Thoracic aorta (tissue), 2 donors: Measurements from ENCODE around the gene TEDC1. TPM values are rescaled to one million over a fixed set of nuclear protein-coding genes. Genes with fewer than 3 reads are reported as not detected.

Experiments
- ATAC-seq: fragments of 150-250 bp; one replicate; pipeline ENCODE4 v1.8.0; 2017; ENCODE audit warnings: low read depth; ENCODE audit not compliant: insufficient number of reproducible peaks, low FRiP score
- DNase-seq: peaks from one replicate; pipeline ENCODE4 v3.0.0-alpha.2; 2020; ENCODE audit warnings: low spot score
- H3K27ac ChIP-seq, 2 donors: fragments of 200-600 bp; sonication (generic); 1 replicate in 1 of 2; 2 replicates in 1 of 2; pipeline ENCODE4 v1.5.1; 2016; ENCODE audit warnings: mild to moderate bottlenecking in 2 of 2, moderate library complexity in 2 of 2
- H3K27me3 ChIP-seq: fragments of 200-600 bp; sonication (generic); replicated peaks from 2 replicates; pipeline ENCODE4 v1.6.0; 2016; ENCODE audit warnings: mild to moderate bottlenecking; ENCODE audit not compliant: insufficient read depth
- H3K36me3 ChIP-seq: fragments of 200-600 bp; sonication (generic); one replicate; pipeline ENCODE4 v1.5.1; 2016
- H3K4me1 ChIP-seq, 2 donors: fragments of 200-600 bp; sonication (generic); 1 replicate in 1 of 2; 2 replicates in 1 of 2; pipeline versions ENCODE4 v1.5.1 to v1.6.0; 2016; ENCODE audit warnings: low read depth in 2 of 2, mild to moderate bottlenecking in 1 of 2; ENCODE audit not compliant: control insufficient read depth in 1 of 2
- H3K4me3 ChIP-seq: fragments of 200-600 bp; sonication (generic); 2 replicates; pipeline ENCODE4 v1.5.1; 2016; ENCODE audit warnings: mild to moderate bottlenecking
- H3K9me3 ChIP-seq: fragments of 200-600 bp; sonication (generic); 2 replicates; pipeline ENCODE4 v1.5.1; 2016
- total RNA-seq, 2 donors: library from RNA; depleted of rRNA; stranded (reverse); fragments of >200 nt; gene quantifications; one replicate each; pipeline versions ENCODE4 v1.1.0 to v1.2.3, GENCODE V29; 2016
- TF ChIP-seq, protein P1 (sequence below): fragments of 200-600 bp; sonication (generic); IDR thresholded peaks from one replicate; pipeline ENCODE4 v1.5.1; 2019; ENCODE audit warnings: antibody characterized with exemption

TEDC1 gene
- total RNA-seq, 2 donors from 2014 or later = 7.8 to 42.1 TPM

GRCh38 chr14:105466531-105467248 is 24.4 kb upstream of the TEDC1 start:
- TF ChIP-seq, protein P1, sequence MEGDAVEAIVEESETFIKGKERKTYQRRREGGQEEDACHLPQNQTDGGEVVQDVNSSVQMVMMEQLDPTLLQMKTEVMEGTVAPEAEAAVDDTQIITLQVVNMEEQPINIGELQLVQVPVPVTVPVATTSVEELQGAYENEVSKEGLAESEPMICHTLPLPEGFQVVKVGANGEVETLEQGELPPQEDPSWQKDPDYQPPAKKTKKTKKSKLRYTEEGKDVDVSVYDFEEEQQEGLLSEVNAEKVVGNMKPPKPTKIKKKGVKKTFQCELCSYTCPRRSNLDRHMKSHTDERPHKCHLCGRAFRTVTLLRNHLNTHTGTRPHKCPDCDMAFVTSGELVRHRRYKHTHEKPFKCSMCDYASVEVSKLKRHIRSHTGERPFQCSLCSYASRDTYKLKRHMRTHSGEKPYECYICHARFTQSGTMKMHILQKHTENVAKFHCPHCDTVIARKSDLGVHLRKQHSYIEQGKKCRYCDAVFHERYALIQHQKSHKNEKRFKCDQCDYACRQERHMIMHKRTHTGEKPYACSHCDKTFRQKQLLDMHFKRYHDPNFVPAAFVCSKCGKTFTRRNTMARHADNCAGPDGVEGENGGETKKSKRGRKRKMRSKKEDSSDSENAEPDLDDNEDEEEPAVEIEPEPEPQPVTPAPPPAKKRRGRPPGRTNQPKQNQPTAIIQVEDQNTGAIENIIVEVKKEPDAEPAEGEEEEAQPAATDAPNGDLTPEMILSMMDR = no peak
- H3K4me3 ChIP-seq = no peak overlapping the region
- H3K27ac ChIP-seq = no peak overlapping the region
- H3K9me3 ChIP-seq = no peaks in the 10 kb centered on the region
- peaks cover 29% of the 10 kb centered on the region for H3K36me3 ChIP-seq
- H3K27me3 ChIP-seq = no peaks in the 10 kb centered on the region
- peaks cover 12 to 22% of the 10 kb centered on the region in 2 donors for H3K4me1 ChIP-seq
- DNase-seq = no peak
- ATAC-seq = no peak

DNA sequence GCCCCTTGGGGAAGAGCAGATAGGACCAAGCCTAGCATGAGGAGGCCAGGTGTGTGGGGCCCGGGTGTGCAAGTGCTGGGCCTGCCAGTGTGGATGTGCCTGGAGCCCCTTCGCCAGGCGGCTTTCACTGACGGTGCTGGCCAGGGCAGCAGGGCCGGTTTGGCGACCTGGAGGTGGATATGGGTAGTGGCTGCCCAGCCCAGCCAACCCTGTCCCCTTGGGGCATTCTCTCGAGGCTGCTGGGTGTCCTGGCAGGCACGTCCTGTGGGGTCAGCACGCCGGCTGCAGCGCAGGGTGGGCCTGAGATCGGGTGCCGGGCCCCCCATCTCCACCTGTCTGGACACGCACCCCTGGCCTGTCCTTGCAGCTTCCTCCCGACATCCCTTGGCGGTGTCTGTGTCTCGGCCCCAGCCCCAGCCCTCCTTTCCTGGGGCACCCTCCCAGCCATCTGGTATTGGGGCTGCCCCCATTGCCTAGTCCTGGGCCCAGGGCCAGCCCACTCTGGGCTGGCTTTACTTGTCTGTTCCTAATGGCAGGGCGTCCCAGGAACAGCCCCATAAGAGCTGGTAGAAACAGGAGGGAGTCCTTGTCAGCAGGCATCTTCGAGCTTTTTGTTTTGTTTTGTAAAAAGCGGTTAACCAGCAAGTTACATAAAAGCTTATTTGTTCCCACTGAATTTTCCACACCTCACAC is 23.7 kb upstream of the TEDC1 start:
- no peaks in the 10 kb centered on the region for H3K9me3 ChIP-seq
- TF ChIP-seq, protein P1 = no peak
- DNase-seq (no peak), ATAC-seq (no peak)
- H3K36me3 ChIP-seq = peaks cover 29% of the 10 kb centered on the region
- H3K27me3 ChIP-seq = no peaks in the 10 kb centered on the region
- peak overlapping the region; percentile 43 to 69 for H3K27ac ChIP-seq
- peaks cover 19 to 29% of the 10 kb centered on the region in 2 donors for H3K4me1 ChIP-seq
- H3K4me3 ChIP-seq = no peak overlapping the region

- DNase-seq (no peak), ATAC-seq (no peak)
- Histone ChIP-seq H3K27ac (peak overlapping the region; percentile 43 to 69), H3K4me1 (peaks cover 25 to 35% of the 10 kb centered on the region in 2 donors), H3K4me3 (no peak overlapping the region), H3K36me3 (peaks cover 26% of the 10 kb centered on the region), H3K27me3 (no peaks in the 10 kb centered on the region), H3K9me3 (no peaks in the 10 kb centered on the region)
- TF ChIP-seq, protein P1 = no peak
Observed at GRCh38 chr14:105467942-105468471, 23.0 kb upstream of the TEDC1 start.

DNA sequence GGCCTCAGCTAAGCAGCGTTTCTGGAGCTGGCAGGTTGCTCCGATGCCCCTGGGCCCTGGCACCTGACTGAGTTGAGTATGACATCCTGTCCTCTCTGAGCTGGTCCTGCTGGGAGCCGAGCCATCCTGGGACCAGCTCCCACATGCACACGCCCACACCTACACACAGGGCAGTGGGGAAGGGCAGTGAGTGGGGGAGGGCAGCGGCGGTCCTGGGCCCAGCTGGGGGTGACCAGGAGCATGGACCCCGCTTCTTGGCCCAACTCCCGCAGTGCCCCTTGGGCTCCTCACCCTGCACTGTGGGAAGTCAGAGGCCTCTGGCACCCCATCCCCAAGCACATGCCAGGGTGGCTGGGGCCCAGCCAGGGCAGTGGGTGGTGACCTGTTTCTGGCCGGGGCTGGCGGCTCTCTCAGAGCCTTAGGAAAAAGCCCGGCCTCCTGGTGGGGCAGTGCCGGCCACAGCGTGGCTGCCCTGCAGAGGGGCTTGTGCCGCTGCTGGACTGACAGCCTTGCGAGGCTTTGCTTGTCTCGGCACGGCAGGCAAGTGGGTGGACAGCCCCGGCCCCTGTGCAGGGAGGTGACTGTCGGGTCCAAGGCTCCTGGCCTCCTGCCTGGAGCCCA is 22.3 kb upstream of the TEDC1 start:
- Histone ChIP-seq H3K27me3 (no peaks in the 10 kb centered on the region), H3K36me3 (peaks cover 19% of the 10 kb centered on the region), H3K4me1 (peaks cover 29 to 42% of the 10 kb centered on the region in 2 donors), H3K27ac (peak overlapping the region; percentile 43 to 69), H3K9me3 (no peaks in the 10 kb centered on the region), H3K4me3 (no peak overlapping the region)
- TF ChIP-seq, protein P1 = peak; percentile 8
- no peak for DNase-seq
- no peak for ATAC-seq
